Neuronal stem cell (in vitro differentiated cells): ENCODE results near the gene KCNQ1.

Source experiments
- DNase-seq: peaks from one replicate; pipeline ENCODE4 v3.0.0-alpha.2; 2013; ENCODE audit warnings: low spot score
- H2AFZ ChIP-seq: one replicate; pipeline ENCODE4 v1.6.1; 2013; ENCODE audit warnings: mild to moderate bottlenecking, low read length, inconsistent platforms
- H2AK5ac ChIP-seq: 2 replicates; pipeline ENCODE4 v1.6.1; 2013; ENCODE audit warnings: low read depth, mild to moderate bottlenecking, inconsistent platforms, low read length, moderate library complexity, mixed read lengths
- H2BK120ac ChIP-seq: 2 replicates; pipeline ENCODE4 v1.6.1; 2013; ENCODE audit warnings: low read depth, mild to moderate bottlenecking, inconsistent platforms, low read length, moderate library complexity, mixed read lengths
- H2BK12ac ChIP-seq: one replicate; pipeline ENCODE4 v1.6.1; 2013; ENCODE audit warnings: low read length, inconsistent platforms
- H2BK15ac ChIP-seq: 2 replicates; pipeline ENCODE4 v1.6.1; 2013; ENCODE audit warnings: mild to moderate bottlenecking, low read length, inconsistent platforms, mixed read lengths
- H2BK5ac ChIP-seq: one replicate; pipeline ENCODE4 v1.6.1; 2013; ENCODE audit warnings: inconsistent platforms, mild to moderate bottlenecking, low read length, moderate library complexity
- H3K14ac ChIP-seq: one replicate; pipeline ENCODE4 v1.6.1; 2013; ENCODE audit warnings: low read length, inconsistent platforms
- H3K18ac ChIP-seq: 2 replicates; pipeline ENCODE4 v1.6.1; 2013; ENCODE audit warnings: low read length, inconsistent platforms
- H3K23ac ChIP-seq: 2 replicates; pipeline ENCODE4 v1.6.1; 2013; ENCODE audit warnings: low read depth, mild to moderate bottlenecking, mixed read lengths, low read length, inconsistent platforms; ENCODE audit not compliant: poor library complexity
- H3K27ac ChIP-seq: replicated peaks from 3 replicates; pipeline ENCODE4 v1.5.1; 2013; ENCODE audit warnings: low read length, inconsistent platforms
- H3K27me3 ChIP-seq, 3 experiments: 2 replicates each; pipeline ENCODE4 v1.6.1; 2013; ENCODE audit warnings: low read length in 3 of 3, mild to moderate bottlenecking in 2 of 3, inconsistent platforms in 1 of 3, low read depth in 1 of 3, mixed read lengths in 1 of 3, moderate library complexity in 1 of 3; ENCODE audit not compliant: control insufficient read depth in 3 of 3, insufficient read depth in 3 of 3
- H3K36me3 ChIP-seq, 2 donors: replicated peaks in 1 of 2; 2 replicates each; pipeline ENCODE4 v1.6.1; 2013; ENCODE audit warnings: low read length in 2 of 2; ENCODE audit not compliant: control insufficient read depth in 2 of 2, insufficient read depth in 2 of 2
- H3K4ac ChIP-seq: 2 replicates; pipeline ENCODE4 v1.6.1; 2013; ENCODE audit warnings: inconsistent platforms, mild to moderate bottlenecking, low read length, moderate library complexity
- H3K4me1 ChIP-seq, 2 donors: 1 replicate in 1 of 2; 2 replicates in 1 of 2; pipeline ENCODE4 v1.6.1; 2013; ENCODE audit warnings: low read length in 2 of 2, low read depth in 1 of 2; ENCODE audit not compliant: control insufficient read depth in 2 of 2, insufficient read depth in 1 of 2
- H3K4me2 ChIP-seq: one replicate; pipeline ENCODE4 v1.6.1; 2013; ENCODE audit warnings: mild to moderate bottlenecking, low read length, inconsistent platforms; ENCODE audit not compliant: insufficient read depth, poor library complexity, severe bottlenecking
- H3K4me3 ChIP-seq, 2 donors: 2 replicates each; pipeline ENCODE4 v1.5.1; 2013; ENCODE audit warnings: low read length in 2 of 2, mild to moderate bottlenecking in 2 of 2, inconsistent platforms in 1 of 2, moderate library complexity in 1 of 2
- H3K79me1 ChIP-seq: one replicate; pipeline ENCODE4 v1.6.1; 2013; ENCODE audit warnings: low read depth, mild to moderate bottlenecking, inconsistent platforms, low read length, moderate library complexity
- H3K9ac ChIP-seq: one replicate; pipeline ENCODE4 v1.6.1; 2013; ENCODE audit warnings: mild to moderate bottlenecking, low read depth, low read length, inconsistent platforms; ENCODE audit not compliant: poor library complexity
- H3K9me3 ChIP-seq, 2 donors: replicated peaks in 1 of 2; 2 replicates each; pipeline versions ENCODE3 to v1.6.1; 2013; ENCODE audit warnings: low read length in 2 of 2, mild to moderate bottlenecking in 2 of 2, inconsistent platforms in 1 of 2, low read depth in 1 of 2, mixed read lengths in 1 of 2, moderate library complexity in 1 of 2; ENCODE audit not compliant: control insufficient read depth in 2 of 2, insufficient read depth in 1 of 2
- H4K8ac ChIP-seq: one replicate; pipeline ENCODE4 v1.6.1; 2013; ENCODE audit warnings: low read depth, mild to moderate bottlenecking, inconsistent platforms, low read length, moderate library complexity
- H4K91ac ChIP-seq: one replicate; pipeline ENCODE4 v1.6.1; 2013; ENCODE audit warnings: low read length, low read depth, mild to moderate bottlenecking, inconsistent platforms; ENCODE audit not compliant: poor library complexity
- WGBS, 2 donors: extraction: QIAGEN DNeasy Blood & Tissue Kit; methylation state at CpG; one replicate each; pipeline ENCODE4 v1.1.7; 2013; ENCODE audit warnings: missing lambda C conversion rate in 2 of 2, mixed read lengths in 1 of 2; ENCODE audit not compliant: insufficient read length in 2 of 2, insufficient replicate concordance in 1 of 2; ENCODE audit errors: extremely low coverage in 2 of 2; 5-methylcytosine and 5-hydroxymethylcytosine counted together

KCNQ1 gene

GRCh38 chr11:2662024-2662312 lies 217.2 kb downstream of the KCNQ1 start:
- Histone ChIP-seq H3K27ac (no peak overlapping the region), H2AK5ac (no peak overlapping the region), H3K4me3 (no peak overlapping the region), H3K4ac (no peak overlapping the region), H2BK5ac (no peak overlapping the region), H3K27me3 (no peaks in the 10 kb centered on the region), H3K4me1 (no peaks in the 10 kb centered on the region), H3K79me1 (no peaks in the 10 kb centered on the region), H2BK15ac (no peak overlapping the region), H2AFZ (no peak overlapping the region), H2BK120ac (no peak overlapping the region), H4K91ac (no peak overlapping the region), H2BK12ac (no peak overlapping the region), H4K8ac (no peak overlapping the region), H3K4me2 (no peak overlapping the region), H3K18ac (no peak overlapping the region), H3K23ac (peak overlapping the region; percentile 60), H3K14ac (no peak overlapping the region), H3K36me3 (peaks cover 2 to 4% of the 10 kb centered on the region in 2 donors), H3K9me3 (peaks cover 20 to 36% of the 10 kb centered on the region in 2 donors), H3K9ac (no peak overlapping the region)
- no CpG with 5 or more reads among the region's 5 CpGs for WGBS, 2 donors
- DNase-seq = no peak

GRCh38 chr11:2662430-2663299 lies 217.9 kb downstream of the KCNQ1 start:
- H3K27ac ChIP-seq = no peak overlapping the region
- H4K91ac ChIP-seq = no peak overlapping the region
- no peak overlapping the region for H2BK12ac ChIP-seq
- DNase-seq = no peak
- H2BK5ac ChIP-seq = no peak overlapping the region
- no peak overlapping the region for H3K23ac ChIP-seq
- H3K4me2 ChIP-seq = no peak overlapping the region
- peak overlapping the region; percentile 3 for H2AK5ac ChIP-seq
- no peak overlapping the region for H2AFZ ChIP-seq
- H4K8ac ChIP-seq = no peak overlapping the region
- H3K4ac ChIP-seq = no peak overlapping the region
- no peaks in the 10 kb centered on the region for H3K79me1 ChIP-seq
- H3K14ac ChIP-seq = no peak overlapping the region
- peak overlapping the region; percentile 14 for H3K18ac ChIP-seq
- peaks cover 21 to 36% of the 10 kb centered on the region in 2 donors for H3K9me3 ChIP-seq
- peak overlapping the region in 1 of 2 donors; percentile 22 for H3K4me3 ChIP-seq
- H3K4me1 ChIP-seq = no peaks in the 10 kb centered on the region
- H2BK15ac ChIP-seq = no peak overlapping the region
- H3K36me3 ChIP-seq = peaks cover 2 to 4% of the 10 kb centered on the region in 2 donors
- H3K9ac ChIP-seq = peak overlapping the region; percentile 31
- no peak overlapping the region for H2BK120ac ChIP-seq
- no CpG with 5 or more reads among the region's 19 CpGs for WGBS, 2 donors
- H3K27me3 ChIP-seq = no peaks in the 10 kb centered on the region

- Histone ChIP-seq H2BK15ac (no peak overlapping the region), H3K14ac (peak overlapping the region; percentile 42), H2BK12ac (no peak overlapping the region), H3K18ac (peak overlapping the region; percentile 58), H3K4me3 (no peak overlapping the region), H3K36me3 (peaks cover 2 to 10% of the 10 kb centered on the region in 2 donors), H3K27ac (no peak overlapping the region), H2AK5ac (peak overlapping the region; percentile 3), H2BK5ac (no peak overlapping the region), H2BK120ac (no peak overlapping the region), H4K8ac (no peak overlapping the region), H4K91ac (no peak overlapping the region), H3K4ac (no peak overlapping the region), H3K27me3 (no peaks in the 10 kb centered on the region), H3K79me1 (no peaks in the 10 kb centered on the region), H3K9ac (peak overlapping the region; percentile 38), H3K9me3 (peaks cover 21 to 35% of the 10 kb centered on the region in 2 donors), H3K4me1 (no peaks in the 10 kb centered on the region), H2AFZ (no peak overlapping the region), H3K23ac (no peak overlapping the region), H3K4me2 (no peak overlapping the region)
- no peak for DNase-seq
- no CpG with 5 or more reads among the region's 2 CpGs for WGBS, 2 donors
Measured at GRCh38 chr11:2663506-2663905, 218.7 kb downstream of the KCNQ1 start.

- Histone ChIP-seq H3K14ac (peak overlapping the region; percentile 42), H3K4ac (no peak overlapping the region), H3K27ac (no peak overlapping the region), H2AK5ac (no peak overlapping the region), H3K36me3 (peaks cover 2 to 11% of the 10 kb centered on the region in 2 donors), H3K4me2 (no peak overlapping the region), H3K18ac (no peak overlapping the region), H2BK120ac (peak overlapping the region; percentile 26), H4K8ac (no peak overlapping the region), H4K91ac (no peak overlapping the region), H2BK12ac (no peak overlapping the region), H3K9ac (peak overlapping the region; percentile 34), H2BK15ac (no peak overlapping the region), H3K79me1 (no peaks in the 10 kb centered on the region), H3K4me3 (no peak overlapping the region), H3K4me1 (no peaks in the 10 kb centered on the region), H2AFZ (no peak overlapping the region), H3K23ac (no peak overlapping the region), H3K27me3 (no peaks in the 10 kb centered on the region), H2BK5ac (no peak overlapping the region), H3K9me3 (peaks cover 21 to 31% of the 10 kb centered on the region in 2 donors)
- DNase-seq = no peak
Measured at GRCh38 chr11:2663915-2664314, 219.1 kb downstream of the KCNQ1 start.
